Measurements from ENCODE around the gene GPR146. TPM values are rescaled to one million over a fixed set of nuclear protein-coding genes. Genes with fewer than 3 reads are reported as not detected.

Gene GPR146
- total RNA-seq, 3 donors from 2014 or later, result 24.1 to 56.8 (median 43.6) TPM

- no peak for TF ChIP-seq POLR2A (IDR thresholded peaks at IDR 0.05)
- no peak for TF ChIP-seq POLR2AphosphoS5 (IDR thresholded peaks at IDR 0.05)
- no peak for TF ChIP-seq CTCF (IDR thresholded peaks at IDR 0.05)
- Histone ChIP-seq H3K36me3 (no peaks in the 10 kb centered on the region), H3K9me3 (no peaks in the 10 kb centered on the region), H3K4me1 (peaks cover 0 to 8% of the 10 kb centered on the region in 2 donors), H3K27ac (no peak overlapping the region), H3K4me3 (no peak overlapping the region), H3K27me3 (no peaks in the 10 kb centered on the region)
- no peak for DNase-seq (ENCODE audit: low spot score in 2 of 2)
- intact Hi-C loops (cut with DNase I; ENCODE audit: low total_unique reads), result no loop called here
Measured at GRCh38 chr7:1025743-1026581, 18.4 kb upstream of the GPR146 start.

DNA sequence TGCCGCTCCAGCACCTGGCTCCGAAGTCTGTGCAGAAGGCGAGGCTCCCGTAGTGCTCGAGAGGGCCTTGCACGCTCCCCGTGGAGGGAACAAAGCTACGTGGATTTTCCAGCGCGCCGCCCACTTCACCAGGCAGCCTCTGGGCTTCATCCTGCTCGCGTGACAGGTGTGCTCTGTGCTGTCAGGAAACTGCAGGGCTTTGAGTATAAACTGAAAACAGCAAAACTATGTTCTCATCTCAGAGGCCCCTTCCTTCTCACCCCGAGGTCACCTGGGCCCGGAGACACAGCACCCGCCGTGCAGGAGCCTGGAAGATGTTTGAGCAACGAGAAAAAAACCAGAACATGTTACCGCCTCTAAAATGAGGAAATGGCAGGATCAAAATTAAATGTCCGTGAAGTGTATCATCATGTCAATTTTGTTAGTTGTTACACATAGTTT, 17.6 kb upstream of the GPR146 start:
- H3K36me3 ChIP-seq, result no peaks in the 10 kb centered on the region
- H3K4me3 ChIP-seq, result peak overlapping the region in 1 of 3 donors; percentile 99
- no peaks in the 10 kb centered on the region for H3K27me3 ChIP-seq
- TF ChIP-seq CTCF (IDR thresholded peaks at IDR 0.05), result no peak
- peaks cover 0 to 8% of the 10 kb centered on the region in 2 donors for H3K4me1 ChIP-seq
- intact Hi-C loops (cut with DNase I; ENCODE audit: low total_unique reads), result no loop called here
- H3K27ac ChIP-seq, result peak overlapping the region in 1 of 2 donors; percentile 99
- DNase-seq (ENCODE audit: low spot score in 2 of 2), result no peak
- no peaks in the 10 kb centered on the region for H3K9me3 ChIP-seq

GRCh38 chr7:1027242-1028043, 16.9 kb upstream of the GPR146 start:
- DNase-seq (ENCODE audit: low spot score in 2 of 2), result no peak
- TF ChIP-seq POLR2A (IDR thresholded peaks at IDR 0.05), result no peak
- TF ChIP-seq POLR2AphosphoS5 (IDR thresholded peaks at IDR 0.05), result no peak
- no peak for TF ChIP-seq CTCF (IDR thresholded peaks at IDR 0.05)
- H3K9me3 ChIP-seq, result no peaks in the 10 kb centered on the region
- H3K4me1 ChIP-seq, result peaks cover 0 to 8% of the 10 kb centered on the region in 2 donors
- H3K27me3 ChIP-seq, result no peaks in the 10 kb centered on the region
- peak overlapping the region; percentile 95 to 99 for H3K27ac ChIP-seq
- H3K4me3 ChIP-seq, result peak overlapping the region; percentile 61 to 99 (median 86)
- intact Hi-C loops (cut with DNase I; ENCODE audit: low total_unique reads), result no loop called here
- H3K36me3 ChIP-seq, result no peaks in the 10 kb centered on the region

GRCh38 chr7:1028044-1028770, 16.1 kb upstream of the GPR146 start:
- no peaks in the 10 kb centered on the region for H3K36me3 ChIP-seq
- no peaks in the 10 kb centered on the region for H3K9me3 ChIP-seq
- peak overlapping the region; percentile 95 to 99 for H3K27ac ChIP-seq
- H3K4me3 ChIP-seq, result peak overlapping the region; percentile 61 to 99 (median 86)
- intact Hi-C loops (cut with DNase I; ENCODE audit: low total_unique reads), result no loop called here
- TF ChIP-seq POLR2AphosphoS5 (IDR thresholded peaks at IDR 0.05) (peak in 2 of 3 donors; percentile 43 to 82), POLR2A (IDR thresholded peaks at IDR 0.05) (no peak), CTCF (IDR thresholded peaks at IDR 0.05) (no peak)
- H3K27me3 ChIP-seq, result no peaks in the 10 kb centered on the region
- H3K4me1 ChIP-seq, result peaks cover 0 to 8% of the 10 kb centered on the region in 2 donors
- DNase-seq (ENCODE audit: low spot score in 2 of 2), result peak; percentile 87 to 92
